SK-N-SH (cell line): ENCODE measurements around the gene DVL3.

ENCODE experiments used
- EZH2phosphoT487 ChIP-seq: fragments of 200-600 bp; sonication (generic); IDR thresholded peaks from 2 replicates; pipeline ENCODE4 v1.6.1; 2017; ENCODE audit warnings: low read depth, mixed run types, mild to moderate bottlenecking, antibody characterized with exemption, moderate library complexity, borderline replicate concordance
- GABPA ChIP-seq: IDR thresholded peaks from 2 replicates; pipeline ENCODE4 v1.4.0; 2012; ENCODE audit warnings: low read depth, mild to moderate bottlenecking
- RFX5 ChIP-seq: IDR thresholded peaks from 2 replicates; pipeline ENCODE4 v1.6.1; 2012; ENCODE audit warnings: mild to moderate bottlenecking, improper control_type of control experiment, low read length
- SIN3A ChIP-seq: IDR thresholded peaks from 2 replicates; pipeline ENCODE4 v1.6.1; 2012; ENCODE audit warnings: low read depth, mild to moderate bottlenecking, low read length, moderate library complexity, borderline replicate concordance
- TAF1 ChIP-seq: IDR thresholded peaks from 2 replicates; pipeline ENCODE4 v1.6.1; 2012; ENCODE audit warnings: low read depth, mild to moderate bottlenecking, low read length, moderate library complexity, borderline replicate concordance
- TCF12 ChIP-seq: IDR thresholded peaks from 2 replicates; pipeline ENCODE4 v1.4.0; 2012
- YY1 ChIP-seq: IDR thresholded peaks from 2 replicates; pipeline ENCODE4 v1.4.0; 2012; ENCODE audit warnings: low read depth, mild to moderate bottlenecking
- TF ChIP-seq, protein P1 (sequence below): fragments of 150-350 bp; IDR thresholded peaks from 2 replicates; pipeline ENCODE4 v1.6.1; 2017; ENCODE audit warnings: antibody characterized with exemption, low read length, low read depth, borderline replicate concordance
- TF ChIP-seq, protein P2 (sequence below): fragments of 200-600 bp; sonication (generic); IDR thresholded peaks from 2 replicates; pipeline ENCODE4 v1.6.1; 2017; ENCODE audit warnings: antibody characterized with exemption, mild to moderate bottlenecking, moderate library complexity
- TF ChIP-seq, protein P3 (sequence below): IDR thresholded peaks from 2 replicates; pipeline ENCODE4 v1.4.0; 2012; ENCODE audit warnings: low read depth, borderline replicate concordance
- TF ChIP-seq, protein P4 (sequence below): IDR thresholded peaks from 2 replicates; pipeline ENCODE4 v1.4.0; 2012; ENCODE audit warnings: low read depth

DNA sequence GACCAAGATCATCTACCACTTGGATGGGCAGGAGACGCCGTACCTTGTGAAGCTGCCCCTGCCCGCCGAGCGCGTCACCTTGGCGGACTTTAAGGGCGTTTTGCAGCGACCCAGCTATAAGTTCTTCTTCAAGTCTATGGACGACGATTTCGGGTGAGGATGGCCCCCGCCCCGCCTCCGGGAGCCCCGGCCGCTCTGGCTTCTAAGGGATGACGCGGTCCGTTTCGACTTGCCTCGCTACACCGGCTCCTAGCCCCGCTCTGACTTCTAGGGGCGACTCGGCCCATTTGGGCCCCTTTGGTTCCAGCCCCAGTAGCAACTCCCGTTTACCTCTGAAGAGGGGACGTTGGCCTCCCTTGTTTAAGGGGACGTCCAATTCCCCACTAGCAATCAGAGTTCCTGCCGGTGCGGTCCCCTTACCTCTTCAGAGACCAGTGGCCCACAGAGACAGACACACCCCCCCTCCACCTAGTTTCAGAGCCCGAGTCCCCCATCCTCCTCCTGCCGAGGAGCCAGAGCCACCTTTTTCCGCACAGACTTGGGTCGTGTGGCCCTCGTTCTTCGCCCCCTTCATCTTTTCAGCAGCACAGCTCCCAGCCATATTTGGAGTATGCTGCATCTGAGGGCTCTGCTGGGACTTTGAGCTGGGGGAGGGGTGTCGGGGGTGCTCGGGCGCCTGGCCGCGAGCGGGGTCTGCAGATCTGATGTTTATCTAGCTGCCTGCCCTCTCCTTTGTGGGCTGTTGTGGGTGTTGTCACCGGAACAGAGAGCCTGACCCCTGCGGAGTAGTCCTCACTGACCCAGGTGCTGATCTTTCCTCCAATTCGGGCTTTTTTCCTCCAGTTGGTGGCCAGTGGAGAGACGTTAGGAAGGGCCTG is 706 bp downstream of the DVL3 start:
- TF ChIP-seq, protein P1, sequence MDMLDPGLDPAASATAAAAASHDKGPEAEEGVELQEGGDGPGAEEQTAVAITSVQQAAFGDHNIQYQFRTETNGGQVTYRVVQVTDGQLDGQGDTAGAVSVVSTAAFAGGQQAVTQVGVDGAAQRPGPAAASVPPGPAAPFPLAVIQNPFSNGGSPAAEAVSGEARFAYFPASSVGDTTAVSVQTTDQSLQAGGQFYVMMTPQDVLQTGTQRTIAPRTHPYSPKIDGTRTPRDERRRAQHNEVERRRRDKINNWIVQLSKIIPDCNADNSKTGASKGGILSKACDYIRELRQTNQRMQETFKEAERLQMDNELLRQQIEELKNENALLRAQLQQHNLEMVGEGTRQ, result no peak
- TF ChIP-seq, protein P2, sequence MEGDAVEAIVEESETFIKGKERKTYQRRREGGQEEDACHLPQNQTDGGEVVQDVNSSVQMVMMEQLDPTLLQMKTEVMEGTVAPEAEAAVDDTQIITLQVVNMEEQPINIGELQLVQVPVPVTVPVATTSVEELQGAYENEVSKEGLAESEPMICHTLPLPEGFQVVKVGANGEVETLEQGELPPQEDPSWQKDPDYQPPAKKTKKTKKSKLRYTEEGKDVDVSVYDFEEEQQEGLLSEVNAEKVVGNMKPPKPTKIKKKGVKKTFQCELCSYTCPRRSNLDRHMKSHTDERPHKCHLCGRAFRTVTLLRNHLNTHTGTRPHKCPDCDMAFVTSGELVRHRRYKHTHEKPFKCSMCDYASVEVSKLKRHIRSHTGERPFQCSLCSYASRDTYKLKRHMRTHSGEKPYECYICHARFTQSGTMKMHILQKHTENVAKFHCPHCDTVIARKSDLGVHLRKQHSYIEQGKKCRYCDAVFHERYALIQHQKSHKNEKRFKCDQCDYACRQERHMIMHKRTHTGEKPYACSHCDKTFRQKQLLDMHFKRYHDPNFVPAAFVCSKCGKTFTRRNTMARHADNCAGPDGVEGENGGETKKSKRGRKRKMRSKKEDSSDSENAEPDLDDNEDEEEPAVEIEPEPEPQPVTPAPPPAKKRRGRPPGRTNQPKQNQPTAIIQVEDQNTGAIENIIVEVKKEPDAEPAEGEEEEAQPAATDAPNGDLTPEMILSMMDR, result no peak
- TF ChIP-seq TCF12 (no peak), EZH2phosphoT487 (no peak), TAF1 (no peak), RFX5 (no peak), SIN3A (no peak), GABPA (no peak), YY1 (no peak)
- TF ChIP-seq, protein P3, sequence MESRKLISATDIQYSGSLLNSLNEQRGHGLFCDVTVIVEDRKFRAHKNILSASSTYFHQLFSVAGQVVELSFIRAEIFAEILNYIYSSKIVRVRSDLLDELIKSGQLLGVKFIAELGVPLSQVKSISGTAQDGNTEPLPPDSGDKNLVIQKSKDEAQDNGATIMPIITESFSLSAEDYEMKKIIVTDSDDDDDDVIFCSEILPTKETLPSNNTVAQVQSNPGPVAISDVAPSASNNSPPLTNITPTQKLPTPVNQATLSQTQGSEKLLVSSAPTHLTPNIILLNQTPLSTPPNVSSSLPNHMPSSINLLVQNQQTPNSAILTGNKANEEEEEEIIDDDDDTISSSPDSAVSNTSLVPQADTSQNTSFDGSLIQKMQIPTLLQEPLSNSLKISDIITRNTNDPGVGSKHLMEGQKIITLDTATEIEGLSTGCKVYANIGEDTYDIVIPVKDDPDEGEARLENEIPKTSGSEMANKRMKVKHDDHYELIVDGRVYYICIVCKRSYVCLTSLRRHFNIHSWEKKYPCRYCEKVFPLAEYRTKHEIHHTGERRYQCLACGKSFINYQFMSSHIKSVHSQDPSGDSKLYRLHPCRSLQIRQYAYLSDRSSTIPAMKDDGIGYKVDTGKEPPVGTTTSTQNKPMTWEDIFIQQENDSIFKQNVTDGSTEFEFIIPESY, result no peak
- TF ChIP-seq, protein P4, sequence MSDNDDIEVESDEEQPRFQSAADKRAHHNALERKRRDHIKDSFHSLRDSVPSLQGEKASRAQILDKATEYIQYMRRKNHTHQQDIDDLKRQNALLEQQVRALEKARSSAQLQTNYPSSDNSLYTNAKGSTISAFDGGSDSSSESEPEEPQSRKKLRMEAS, result no peak
